PFSK-1 (cell line): ENCODE measurements around the gene DPCD.

Experiments used
- FOXP2 ChIP-seq: optimal IDR thresholded peaks from 2 replicates; pipeline ENCODE3; 2011; ENCODE audit warnings: borderline replicate concordance, control low read depth, inconsistent platforms; ENCODE audit not compliant: insufficient read depth; ENCODE audit errors: extremely low read length, extremely low read depth
- POLR2AphosphoS5 ChIP-seq: IDR thresholded peaks from 2 replicates; pipeline ENCODE4 v1.6.1; 2012; ENCODE audit warnings: low read depth, mild to moderate bottlenecking, control low read depth, low read length, moderate library complexity
- SIN3A ChIP-seq: IDR thresholded peaks from 2 replicates; pipeline ENCODE4 v1.6.1; 2012; ENCODE audit warnings: mild to moderate bottlenecking, low read length, moderate library complexity, borderline replicate concordance; ENCODE audit not compliant: insufficient read depth
- TAF1 ChIP-seq: IDR thresholded peaks from 2 replicates; pipeline ENCODE4 v1.6.1; 2012; ENCODE audit warnings: low read length, control low read depth, borderline replicate concordance; ENCODE audit not compliant: insufficient read depth
- TF ChIP-seq, protein P1 (sequence below), 2 experiments: IDR thresholded peaks; 2 replicates each; pipeline versions ENCODE4 v1.6.1 to v1.8.0; 2011 to 2012; ENCODE audit warnings: low read depth in 2 of 2, low read length in 2 of 2, control low read depth in 1 of 2, inconsistent platforms in 1 of 2, mild to moderate bottlenecking in 1 of 2, moderate library complexity in 1 of 2; ENCODE audit not compliant: insufficient read depth in 1 of 2

DPCD gene

GRCh38 chr10:101552442-101552841, 35.7 kb upstream of the DPCD start:
- no peak for TF ChIP-seq FOXP2

DNA sequence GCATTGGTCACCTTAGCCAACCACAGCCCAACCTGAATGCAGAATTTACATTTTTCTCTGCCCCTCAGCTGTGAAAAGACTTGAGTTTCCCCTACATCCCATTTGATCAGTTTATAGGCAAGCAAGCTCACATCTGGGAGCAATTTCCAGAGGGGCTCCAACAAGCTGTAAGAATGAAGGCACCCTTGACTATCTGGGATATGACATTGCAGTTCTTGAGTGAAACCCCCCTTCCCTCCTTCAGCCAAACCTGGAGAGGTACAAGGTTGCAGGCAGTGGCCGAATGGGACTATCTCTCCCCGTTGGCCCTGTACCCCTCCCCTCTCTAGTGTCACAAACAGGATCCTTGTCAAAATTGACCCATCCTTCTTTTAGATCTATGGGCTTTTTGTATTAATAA, 30.6 kb upstream of the DPCD start:
- no peak for TF ChIP-seq TAF1
- no peak for TF ChIP-seq FOXP2
- TF ChIP-seq, protein P1, sequence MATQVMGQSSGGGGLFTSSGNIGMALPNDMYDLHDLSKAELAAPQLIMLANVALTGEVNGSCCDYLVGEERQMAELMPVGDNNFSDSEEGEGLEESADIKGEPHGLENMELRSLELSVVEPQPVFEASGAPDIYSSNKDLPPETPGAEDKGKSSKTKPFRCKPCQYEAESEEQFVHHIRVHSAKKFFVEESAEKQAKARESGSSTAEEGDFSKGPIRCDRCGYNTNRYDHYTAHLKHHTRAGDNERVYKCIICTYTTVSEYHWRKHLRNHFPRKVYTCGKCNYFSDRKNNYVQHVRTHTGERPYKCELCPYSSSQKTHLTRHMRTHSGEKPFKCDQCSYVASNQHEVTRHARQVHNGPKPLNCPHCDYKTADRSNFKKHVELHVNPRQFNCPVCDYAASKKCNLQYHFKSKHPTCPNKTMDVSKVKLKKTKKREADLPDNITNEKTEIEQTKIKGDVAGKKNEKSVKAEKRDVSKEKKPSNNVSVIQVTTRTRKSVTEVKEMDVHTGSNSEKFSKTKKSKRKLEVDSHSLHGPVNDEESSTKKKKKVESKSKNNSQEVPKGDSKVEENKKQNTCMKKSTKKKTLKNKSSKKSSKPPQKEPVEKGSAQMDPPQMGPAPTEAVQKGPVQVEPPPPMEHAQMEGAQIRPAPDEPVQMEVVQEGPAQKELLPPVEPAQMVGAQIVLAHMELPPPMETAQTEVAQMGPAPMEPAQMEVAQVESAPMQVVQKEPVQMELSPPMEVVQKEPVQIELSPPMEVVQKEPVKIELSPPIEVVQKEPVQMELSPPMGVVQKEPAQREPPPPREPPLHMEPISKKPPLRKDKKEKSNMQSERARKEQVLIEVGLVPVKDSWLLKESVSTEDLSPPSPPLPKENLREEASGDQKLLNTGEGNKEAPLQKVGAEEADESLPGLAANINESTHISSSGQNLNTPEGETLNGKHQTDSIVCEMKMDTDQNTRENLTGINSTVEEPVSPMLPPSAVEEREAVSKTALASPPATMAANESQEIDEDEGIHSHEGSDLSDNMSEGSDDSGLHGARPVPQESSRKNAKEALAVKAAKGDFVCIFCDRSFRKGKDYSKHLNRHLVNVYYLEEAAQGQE (IDR thresholded peaks at IDR 0.05; ENCODE audit: insufficient read depth in 1 of 2, low read depth in 2 of 2, low read length in 2 of 2): no peak
- no peak for TF ChIP-seq POLR2AphosphoS5
- TF ChIP-seq SIN3A: no peak

DNA sequence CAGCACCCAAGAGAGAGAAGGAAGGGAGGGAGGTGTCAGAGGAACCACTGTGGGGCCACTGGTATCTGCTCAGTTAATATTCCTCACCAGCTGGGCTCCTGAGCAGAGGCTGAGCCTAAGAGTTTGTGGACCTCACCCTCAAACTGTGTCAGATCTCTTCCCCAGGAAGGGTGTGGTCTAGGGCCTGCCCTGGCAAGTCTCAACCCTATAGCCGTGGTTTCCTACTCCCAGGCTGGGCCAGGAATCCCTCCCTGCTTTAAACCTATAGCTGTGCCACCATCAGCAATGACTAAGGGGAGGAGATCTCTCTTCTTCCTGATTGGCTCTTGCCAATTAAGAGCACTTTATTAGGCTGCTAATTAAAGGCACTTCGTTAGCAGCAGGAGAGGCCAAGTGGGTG, 29.9 kb upstream of the DPCD start:
- no peak for TF ChIP-seq SIN3A
- TF ChIP-seq TAF1: no peak
- no peak for TF ChIP-seq FOXP2
- no peak for TF ChIP-seq POLR2AphosphoS5
- TF ChIP-seq, protein P1 (IDR thresholded peaks at IDR 0.05; ENCODE audit: insufficient read depth in 1 of 2, low read depth in 2 of 2, low read length in 2 of 2): no peak

DNA sequence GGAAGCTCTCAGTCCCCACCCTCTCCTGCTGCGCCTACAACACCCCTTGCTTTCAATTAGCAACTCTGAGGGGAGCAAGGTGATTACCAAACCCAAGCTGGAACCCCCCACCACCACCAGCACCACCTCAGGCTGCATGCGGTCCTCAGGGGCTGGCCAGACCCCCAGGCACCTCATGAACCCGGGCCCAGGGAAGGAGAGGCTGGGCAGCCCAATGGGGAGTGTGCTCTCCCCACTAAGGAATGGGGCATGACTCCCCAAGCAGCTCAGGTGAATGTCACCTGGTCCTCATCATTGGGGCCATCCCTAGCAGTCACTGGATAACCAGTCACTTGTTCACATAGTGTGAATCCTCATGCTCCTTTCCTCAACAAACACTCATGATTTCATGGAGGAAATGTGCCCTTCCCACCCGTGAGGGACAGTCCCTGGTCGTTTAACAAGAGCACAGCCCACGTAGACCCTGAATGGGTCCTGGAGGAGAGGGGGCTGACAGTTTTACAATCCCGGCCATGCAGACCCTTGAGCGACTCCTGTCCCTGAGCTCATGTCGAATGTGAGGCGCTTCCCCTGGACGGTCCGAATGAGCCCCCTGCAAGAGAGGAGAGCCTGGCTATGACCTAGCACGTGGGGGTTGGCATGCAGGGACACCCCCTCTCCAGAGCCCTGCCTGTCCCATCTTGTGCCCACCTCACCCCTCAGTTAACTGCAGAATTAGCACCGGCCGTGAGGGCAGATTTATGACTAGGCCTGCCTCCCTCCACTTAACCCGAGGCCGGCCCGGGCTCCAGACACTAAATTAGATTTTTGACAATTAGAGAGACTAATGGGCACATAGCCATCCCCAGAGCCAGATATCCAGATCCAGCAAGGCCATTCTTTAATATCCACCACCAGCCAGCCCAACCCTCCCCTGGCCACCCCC, 29.2 kb upstream of the DPCD start:
- TF ChIP-seq FOXP2 (no peak), TAF1 (no peak), SIN3A (no peak), POLR2AphosphoS5 (no peak)
- TF ChIP-seq, protein P1 (IDR thresholded peaks at IDR 0.05; ENCODE audit: insufficient read depth in 1 of 2, low read depth in 2 of 2, low read length in 2 of 2): no peak

GRCh38 chr10:101559596-101560297, 28.4 kb upstream of the DPCD start:
- TF ChIP-seq FOXP2: no peak
- no peak for TF ChIP-seq POLR2AphosphoS5
- TF ChIP-seq SIN3A: no peak
- TF ChIP-seq, protein P1 (IDR thresholded peaks at IDR 0.05; ENCODE audit: insufficient read depth in 1 of 2, low read depth in 2 of 2, low read length in 2 of 2): no peak
- TF ChIP-seq TAF1: no peak
